ENCODE measurements around the gene DTNB.

GRCh38 chr2:25416674-25417073, 256.7 kb downstream of the DTNB start:
- no peak for TF ChIP-seq CTCF (IDR thresholded peaks at IDR 0.05)
- TF ChIP-seq POLR2A (IDR thresholded peaks at IDR 0.05) = no peak

All from Peyer's patch (tissue), 4 donors.